NCI-H1048 (cell line): ENCODE measurements around the gene BRPF1.

Experiments used
- DNase-seq: peaks from one replicate; lab custom pipeline; 2025; lab: John Stamatoyannopoulos, UW

The BRPF1 gene

DNA sequence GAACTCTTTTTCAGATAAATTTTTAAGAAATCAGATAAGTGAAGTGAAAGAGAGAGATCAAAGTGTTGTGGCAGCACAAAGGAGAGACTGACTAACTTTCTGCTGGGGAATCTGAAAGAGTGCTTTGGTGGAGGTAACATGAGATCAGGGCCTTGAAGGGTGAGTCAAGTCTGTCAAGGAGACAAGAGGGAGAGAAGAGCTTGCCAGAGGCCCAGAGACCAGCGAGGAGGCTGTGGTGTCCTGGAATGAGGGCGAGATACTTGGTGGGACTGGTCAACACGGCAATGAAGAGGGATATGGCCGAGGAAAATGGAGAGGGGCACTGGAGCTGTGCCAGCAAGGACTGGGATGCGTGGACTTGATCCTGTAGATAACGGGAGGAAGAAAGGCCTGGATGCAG is 56.2 kb downstream of the BRPF1 start:
- DNase-seq: no peak

DNA sequence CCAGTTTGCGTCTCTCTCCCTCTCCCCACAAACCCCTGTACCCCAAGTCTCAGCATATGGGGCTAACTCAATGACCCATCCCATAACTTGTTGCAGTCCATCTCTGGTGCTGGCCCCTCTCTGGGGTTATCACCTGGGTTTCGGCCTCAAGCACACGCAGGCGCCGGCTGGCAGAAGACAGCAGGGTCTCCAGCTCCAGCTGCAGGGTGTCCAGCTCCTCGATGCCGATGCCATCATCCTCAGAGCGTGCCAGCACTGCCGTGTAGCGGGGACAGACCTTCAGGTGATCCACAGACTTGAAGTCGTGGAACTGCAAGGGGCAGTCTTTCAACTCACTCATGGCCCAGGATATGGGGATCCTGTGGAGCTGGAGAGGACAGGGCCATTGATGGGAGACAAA is 59.6 kb downstream of the BRPF1 start:
- no peak for DNase-seq

GRCh38 chr3:9791790-9792404 is 60.4 kb downstream of the BRPF1 start:
- DNase-seq: no peak

- DNase-seq: peak; percentile 86
Observed at GRCh38 chr3:9792405-9793160, 61.0 kb downstream of the BRPF1 start, which contains the start of the genes ARPC4 and TADA3. ARPC4 (plus strand) TSS chr3:9793082; CDS start chr3:9793122, 40 bp downstream. TADA3 (minus strand) TSS chr3:9792473; CDS start chr3:9791466, 1,007 bp downstream.

GRCh38 chr3:9793161-9793781 is 61.7 kb downstream of the BRPF1 start:
- DNase-seq: no peak

- no peak for DNase-seq
Observed at GRCh38 chr3:9794400-9794799, 62.9 kb downstream of the BRPF1 start.

DNA sequence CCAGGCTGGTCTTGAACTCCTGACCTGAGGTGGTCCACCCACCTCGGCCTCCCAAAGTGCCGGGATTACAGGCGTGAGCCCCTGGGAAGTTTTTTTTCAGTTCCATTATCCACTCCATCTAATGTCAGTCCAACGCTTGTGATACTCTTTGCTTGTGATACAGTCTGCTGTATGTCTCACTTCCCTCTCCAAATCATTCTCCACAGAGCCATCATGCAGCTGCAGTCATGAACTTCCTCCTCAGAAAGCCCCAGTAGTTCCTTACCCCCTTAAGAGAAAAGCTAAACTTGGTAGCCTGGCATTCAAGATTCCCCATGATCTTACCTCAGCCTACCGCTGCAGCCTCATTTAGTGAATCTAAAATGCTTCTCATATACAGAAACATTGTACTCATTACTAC is 63.7 kb downstream of the BRPF1 start:
- no peak for DNase-seq

GRCh38 chr3:9797196-9797945 is 65.8 kb downstream of the BRPF1 start:
- no peak for DNase-seq
